Renal pelvis (tissue), 12 donors: ENCODE measurements around the gene OSTN. TPM values are rescaled to one million over a fixed set of nuclear protein-coding genes. Genes with fewer than 3 reads are reported as not detected.
"Not testable (repeated sequence)": the region's sequence is repeated elsewhere in the genome, so short reads cannot be mapped to it uniquely, and the experiment has no call there.

Experiments
- DNase-seq: peaks from one replicate; pipeline ENCODE4 v3.0.0-alpha.2; 2013
- long read RNA-seq, 16 experiments: transcript quantifications; one replicate each; lab custom pipeline, GENCODE V29; 2026
- polyA plus RNA-seq, 3 donors: library from polyadenylated mRNA; unstranded; fragments of 120-200 nt; gene quantifications; one replicate each; pipeline ENCODE4 v1.2.1, GENCODE V29; 2013; ENCODE audit not compliant: insufficient read length in 3 of 3

Gene OSTN, protein sequence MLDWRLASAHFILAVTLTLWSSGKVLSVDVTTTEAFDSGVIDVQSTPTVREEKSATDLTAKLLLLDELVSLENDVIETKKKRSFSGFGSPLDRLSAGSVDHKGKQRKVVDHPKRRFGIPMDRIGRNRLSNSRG
- 10 to 100 TPM in 1 of 3 donors, 1 to 10 TPM in 2; 5.7 to 11.5 (median 8.7) TPM for polyA plus RNA-seq
- long read RNA-seq, donor 1: 0 reads
- long read RNA-seq, donor 2: 0 reads
- long read RNA-seq, donor 3: 0 reads
- long read RNA-seq, donor 4: 0 reads
- long read RNA-seq, donor 5: 0 reads
- long read RNA-seq, donor 6: 0 reads
- long read RNA-seq, donor 7: 0 reads
- long read RNA-seq, donor 8: 0 reads
- long read RNA-seq, donor 9: 0 reads
- long read RNA-seq, donor 10: 0 reads
- long read RNA-seq, donor 11: 0 reads
- long read RNA-seq, donor 12: 0 reads
- long read RNA-seq, donor 13: 0 reads
- long read RNA-seq, donor 14: 0 reads
- long read RNA-seq, donor 15: 0 reads
- long read RNA-seq, donor 16: 0 reads

DNA sequence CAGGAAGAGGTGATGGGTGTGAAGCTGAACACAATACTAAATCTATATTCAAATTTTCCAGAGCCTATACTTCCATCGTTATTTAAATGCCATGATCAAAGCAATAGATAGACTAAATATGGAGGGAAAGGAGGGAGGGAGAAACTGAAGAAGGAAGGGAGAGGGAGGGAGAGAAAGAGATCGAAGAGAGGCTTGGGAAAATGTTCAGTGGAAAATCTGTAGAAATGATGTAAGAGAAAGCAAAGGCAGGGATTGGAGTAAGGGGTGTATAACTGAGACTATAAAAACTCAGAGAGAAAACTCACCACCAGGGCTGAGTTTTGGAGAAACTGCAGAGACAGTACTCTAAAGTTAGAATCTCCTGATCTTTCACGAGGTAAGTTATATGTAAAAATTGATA, at the start of gene OSTN:
OSTN (plus strand) TSS at position 310 of the 400 bp plus-strand sequence. CDS start 13,292 bp downstream, outside the sequence.
- no peak for DNase-seq

DNA sequence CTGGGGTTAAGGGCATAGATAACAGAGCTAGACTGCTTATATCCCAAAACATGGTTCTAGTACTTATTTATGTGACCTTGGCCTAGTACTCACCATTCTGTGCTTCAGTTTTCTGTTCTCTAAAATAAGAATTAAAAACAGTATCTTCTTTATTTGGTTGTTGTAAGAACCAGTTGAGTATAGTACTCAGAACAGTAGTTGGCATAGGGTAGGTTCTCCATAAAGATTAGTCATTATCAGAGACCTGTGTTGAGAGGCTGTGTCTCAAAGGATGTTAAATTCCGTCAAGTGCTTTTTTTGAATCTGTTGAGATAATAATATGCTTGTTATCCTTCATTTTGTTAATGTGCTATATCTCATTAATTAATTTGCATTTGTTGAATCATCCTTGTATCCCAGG, 47.4 kb upstream of the OSTN start:
- no peak for DNase-seq

- no peak for DNase-seq
Measured at GRCh38 chr3:191154827-191155226, 44.2 kb upstream of the OSTN start.

DNA sequence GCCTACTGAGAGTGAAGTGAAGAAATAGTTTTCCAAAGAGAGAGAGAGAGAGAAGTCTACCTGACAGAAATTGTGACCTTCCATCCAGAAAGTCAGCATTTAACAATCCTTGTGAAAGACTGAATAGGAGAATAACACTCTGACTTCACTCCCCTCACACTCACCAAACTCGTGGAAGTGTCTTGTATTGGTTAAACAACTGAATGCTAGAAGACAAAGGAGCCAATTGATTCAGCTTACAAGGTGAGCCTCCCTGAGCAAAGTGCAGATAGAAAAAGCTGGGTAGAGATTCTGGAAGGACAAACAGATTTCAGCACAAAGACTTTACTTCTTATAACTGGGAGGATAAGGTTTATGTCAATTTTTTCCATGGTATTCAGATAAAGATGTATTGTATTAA, 40.8 kb upstream of the OSTN start:
- DNase-seq: no peak

- no peak for DNase-seq
Measured at GRCh38 chr3:191158815-191159214, 40.2 kb upstream of the OSTN start.

GRCh38 chr3:191165802-191166201, 33.2 kb upstream of the OSTN start:
- no peak for DNase-seq

- no peak for DNase-seq
Measured at GRCh38 chr3:191166368-191166767, 32.7 kb upstream of the OSTN start.

GRCh38 chr3:191169566-191169965, 29.5 kb upstream of the OSTN start:
- DNase-seq: no peak

GRCh38 chr3:191170097-191170496, 28.9 kb upstream of the OSTN start:
- no peak for DNase-seq

- no peak for DNase-seq
Measured at GRCh38 chr3:191175102-191175501, 23.9 kb upstream of the OSTN start.

DNA sequence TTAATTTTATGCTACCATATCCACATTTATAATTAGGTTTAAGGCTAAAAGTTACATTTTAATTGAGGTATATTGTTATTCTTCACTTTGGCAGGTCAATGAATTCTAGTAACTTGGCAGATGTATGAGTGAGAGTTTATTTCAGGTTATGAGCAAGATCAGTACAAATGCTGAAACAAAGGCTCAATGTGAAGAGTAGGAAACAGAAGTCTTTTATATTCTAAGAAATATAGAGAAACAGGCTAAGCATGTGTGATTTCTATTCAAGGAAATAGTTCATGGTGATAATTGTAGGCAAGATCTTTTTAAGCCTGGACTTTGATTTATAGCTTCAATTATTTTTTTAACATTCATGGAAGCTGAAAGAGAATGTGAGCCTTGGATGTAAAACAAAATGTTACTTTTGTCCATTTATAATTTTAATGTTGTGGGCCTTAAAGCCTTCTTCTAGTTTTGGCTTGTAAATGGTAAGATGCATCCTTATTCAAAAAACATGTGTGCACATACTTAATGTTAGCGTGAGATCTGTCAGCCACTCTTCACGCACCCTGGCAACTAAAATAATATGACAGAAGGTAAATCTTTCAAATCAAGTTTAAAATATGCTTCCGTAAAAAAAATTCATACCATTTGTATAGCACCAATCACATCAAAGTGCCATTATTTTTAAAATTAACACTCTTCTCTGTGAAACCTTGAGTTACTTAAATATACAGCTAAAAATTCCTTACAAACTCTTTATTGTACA, 22.8 kb upstream of the OSTN start:
- DNase-seq: no peak

DNA sequence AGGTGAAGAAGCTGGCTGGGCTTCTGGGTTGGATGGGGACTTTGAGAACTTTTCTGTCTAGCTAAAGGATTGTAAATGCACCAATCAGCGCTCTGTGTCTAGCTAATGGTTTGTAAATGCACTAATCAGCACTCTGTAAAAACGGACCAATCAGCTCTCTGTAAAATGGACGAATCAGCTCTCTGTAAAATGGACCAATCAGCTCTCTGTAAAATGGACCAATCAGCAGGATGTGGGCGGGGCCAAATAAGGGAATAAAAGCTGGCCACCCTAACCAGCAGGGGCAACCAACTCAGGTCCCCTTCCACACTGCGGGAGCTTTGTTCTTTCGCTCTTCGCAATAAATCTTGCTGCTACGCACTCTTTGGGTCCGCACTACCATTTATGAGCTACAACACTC, 13.7 kb upstream of the OSTN start:
- DNase-seq: not testable (repeated sequence)

DNA sequence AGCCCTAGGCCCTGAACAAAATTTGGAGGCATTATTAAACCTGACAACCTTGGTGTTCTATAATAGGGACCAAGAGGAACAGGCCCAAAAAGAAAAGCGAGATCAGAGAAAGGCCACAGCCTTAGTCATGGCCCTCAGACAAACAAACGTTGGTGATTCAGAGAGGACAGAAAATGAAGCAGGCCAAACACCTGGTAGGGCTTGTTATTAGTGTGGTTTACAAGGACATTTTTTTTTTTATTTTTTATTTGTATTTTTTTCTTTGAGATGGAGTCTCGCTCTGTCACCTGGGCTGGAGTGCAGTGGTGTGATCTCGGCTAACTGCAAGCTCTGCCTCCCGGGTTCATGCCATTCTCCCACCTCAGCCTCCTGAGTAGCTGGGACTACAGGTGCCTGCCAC, 10.8 kb upstream of the OSTN start:
- DNase-seq: not testable (repeated sequence)

DNA sequence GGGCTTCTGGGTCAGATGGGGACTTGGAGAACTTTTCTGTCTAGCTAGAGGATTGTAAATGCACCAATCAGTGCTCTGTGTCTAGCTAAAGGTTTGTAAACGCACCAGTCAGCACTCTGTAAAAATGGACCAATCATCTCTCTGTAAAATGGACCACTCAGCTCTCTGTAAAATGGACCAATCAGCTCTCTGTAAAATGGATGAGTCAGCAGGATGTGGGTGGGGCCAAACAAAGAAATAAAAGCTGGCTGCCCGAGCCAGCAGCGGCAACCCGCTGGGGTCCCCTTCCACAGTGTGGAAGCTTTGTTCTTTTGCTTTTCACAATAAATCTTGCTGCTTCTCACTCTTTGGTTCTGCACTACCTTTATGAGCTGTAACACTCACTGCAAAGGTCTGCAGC, 6.8 kb upstream of the OSTN start:
- DNase-seq: not testable (repeated sequence)

DNA sequence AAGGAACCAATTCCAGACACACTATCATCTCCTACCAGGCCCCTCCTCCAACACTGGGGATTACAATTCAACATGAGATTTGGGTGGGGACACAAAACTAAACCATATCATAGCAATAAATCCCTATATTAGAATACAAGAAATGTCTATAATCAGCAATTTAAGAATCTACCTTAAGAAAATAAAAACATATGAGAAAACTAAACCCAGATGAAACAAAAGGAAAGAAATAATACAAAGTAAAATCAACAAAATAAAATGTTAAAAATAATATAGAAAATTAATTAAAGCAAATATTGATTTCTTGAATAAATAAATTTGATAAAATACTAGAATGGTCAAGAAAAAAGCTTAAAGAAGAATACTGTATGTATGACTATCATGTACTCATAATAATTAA, 6.1 kb upstream of the OSTN start:
- DNase-seq: no peak

DNA sequence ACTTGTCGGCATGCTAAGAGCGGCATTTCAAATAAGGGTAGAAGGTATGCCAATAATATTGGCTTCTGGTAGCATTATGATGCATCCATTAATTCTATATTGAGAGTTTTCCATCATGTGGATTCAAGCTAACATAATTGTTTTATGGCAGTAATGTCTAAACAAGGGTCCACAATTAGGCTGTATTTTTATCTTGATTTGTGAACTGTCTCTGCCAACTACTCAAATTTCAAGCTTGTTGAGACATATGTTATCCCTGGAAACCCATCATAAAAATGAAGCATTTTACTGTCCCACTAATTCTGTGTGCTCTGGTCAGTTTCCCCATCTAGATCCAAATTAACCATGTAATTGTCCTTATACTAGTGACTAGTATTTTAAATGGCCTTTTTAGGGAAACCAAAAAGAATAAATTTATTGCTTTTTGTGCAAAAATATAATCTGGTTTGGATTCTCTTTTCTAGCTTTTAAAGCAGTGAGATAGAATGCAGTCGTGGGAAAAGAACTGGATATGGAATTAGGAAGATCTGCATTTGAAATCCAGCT, 1.2 kb upstream of the OSTN start:
- no peak for DNase-seq

DNA sequence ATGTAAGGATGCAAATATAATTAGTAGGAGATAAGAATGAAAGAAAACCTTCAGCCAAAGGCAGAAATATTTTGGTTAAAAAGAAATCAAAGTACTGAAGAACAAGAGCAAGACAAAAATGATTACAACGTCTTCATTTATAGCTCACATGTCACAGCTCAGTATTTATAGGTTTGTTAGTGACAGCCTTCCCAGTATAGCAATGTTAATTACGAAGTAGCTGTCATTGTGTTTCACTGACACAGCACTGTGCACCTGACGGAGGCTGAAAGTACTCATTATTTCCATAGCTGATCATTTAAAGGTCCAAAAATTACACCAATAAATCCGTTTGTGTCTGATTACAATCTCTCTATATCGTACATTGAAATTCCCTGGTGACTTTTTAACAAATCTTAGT, 561 bp upstream of the OSTN start:
- no peak for DNase-seq

DNA sequence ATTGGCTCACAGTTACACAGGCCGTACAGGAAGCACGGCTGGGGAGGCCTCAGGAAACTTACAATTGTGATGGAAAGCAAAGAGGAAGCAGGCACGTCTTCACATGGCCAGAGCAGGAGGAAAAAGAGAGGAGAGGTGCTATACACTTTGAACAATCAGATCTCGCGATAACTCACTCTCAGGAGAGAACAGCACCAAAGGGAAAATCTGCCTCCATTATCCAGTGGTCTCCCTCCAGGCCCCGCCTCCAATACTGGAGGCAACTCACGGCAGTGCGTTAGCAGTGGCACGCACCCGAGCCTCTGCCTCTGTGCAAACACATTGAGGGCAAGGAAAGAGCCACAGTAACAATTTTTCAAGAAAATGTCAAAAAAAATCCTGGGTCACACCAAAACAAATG, 11.0 kb downstream of the OSTN start:
- DNase-seq: no peak

DNA sequence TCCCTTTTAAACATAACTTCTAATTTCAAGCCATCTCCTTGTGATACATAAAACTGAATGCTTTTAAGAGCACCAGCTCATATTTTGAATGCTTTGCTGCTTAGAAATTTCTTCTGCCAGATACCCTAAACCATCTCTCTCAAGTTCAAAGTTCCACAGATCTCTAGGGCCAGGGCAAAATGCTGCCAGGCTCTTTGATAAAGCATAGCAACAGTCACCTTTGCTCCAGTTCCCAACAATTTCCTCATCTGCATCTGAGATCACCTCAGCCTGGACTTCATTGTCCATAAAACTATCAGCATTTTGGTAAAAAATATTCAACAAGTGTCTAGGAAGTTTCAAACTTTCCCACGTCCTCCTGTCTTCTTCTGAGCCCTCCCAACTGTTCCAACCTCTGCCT, 17.5 kb downstream of the OSTN start:
- no peak for DNase-seq

DNA sequence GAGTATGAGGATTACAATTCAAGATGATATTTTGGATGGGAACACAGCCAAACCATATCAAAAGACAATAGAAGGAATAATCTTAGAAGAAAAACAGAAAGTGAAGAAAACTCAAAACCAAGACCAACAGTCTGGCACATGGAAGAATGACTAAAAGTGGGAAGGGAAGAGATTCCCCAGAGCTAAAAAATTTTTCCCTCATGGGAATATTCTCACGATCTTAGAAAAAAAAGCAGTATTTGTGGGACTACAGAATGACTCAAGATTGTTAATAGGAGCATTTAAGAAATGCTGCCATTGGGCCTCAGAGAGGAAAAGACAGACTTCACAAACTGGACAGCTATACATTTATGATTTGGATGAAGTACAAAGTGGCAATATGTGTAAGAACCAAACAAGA, 18.3 kb downstream of the OSTN start:
- no peak for DNase-seq

- DNase-seq: no peak
Measured at GRCh38 chr3:191220908-191221307, 21.9 kb downstream of the OSTN start.

DNA sequence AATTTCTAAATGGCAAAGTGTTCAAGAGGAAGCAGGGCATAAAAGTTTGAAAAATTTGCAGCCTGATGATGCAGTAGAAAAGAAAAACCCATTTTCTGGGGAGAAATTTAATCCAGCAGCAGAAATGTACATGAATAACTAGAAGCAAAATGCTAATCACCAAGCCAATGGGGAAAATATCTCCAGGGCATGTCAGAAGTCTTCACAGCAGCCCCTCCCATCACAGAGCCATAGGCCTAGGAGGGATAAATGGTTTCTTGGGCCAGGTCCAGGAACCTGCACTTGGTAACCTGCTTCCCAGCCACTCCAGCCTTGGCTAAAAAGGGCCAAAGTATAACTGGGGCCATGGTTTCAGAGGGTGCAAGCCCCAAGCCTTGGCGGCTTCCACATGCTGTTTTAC, 22.6 kb downstream of the OSTN start:
- DNase-seq: no peak

DNA sequence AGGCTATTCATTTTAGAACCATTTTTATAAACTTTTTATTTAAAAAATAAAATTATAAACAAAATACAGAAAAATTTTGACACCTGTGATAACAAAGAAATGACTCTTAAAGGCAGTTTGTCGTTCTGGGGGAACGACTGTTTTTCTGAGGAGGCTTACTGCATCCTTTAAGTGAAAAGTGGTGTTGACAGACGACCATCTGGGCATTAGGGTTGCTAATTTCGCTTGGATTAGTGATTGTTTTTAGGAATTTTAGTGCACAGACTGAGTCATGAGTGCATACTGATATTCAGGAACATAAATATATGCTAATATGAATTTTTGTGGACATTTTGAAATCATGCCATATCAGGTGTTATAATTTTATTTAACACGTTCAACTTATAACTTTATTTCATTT, 28.5 kb downstream of the OSTN start:
- DNase-seq: no peak
